ENCODE results near the gene MYOT.

MYOT gene

GRCh38 chr5:137890845-137891244 is 23.2 kb downstream of the MYOT start:
- H3K4me1 Mint-ChIP-seq: peaks cover 18% of the 10 kb centered on the region
- H3K36me3 Mint-ChIP-seq (ENCODE audit: insufficient read depth): peaks cover 10% of the 10 kb centered on the region
- no peaks in the 10 kb centered on the region for H3K9me3 Mint-ChIP-seq
- no peak overlapping the region for H3K27ac Mint-ChIP-seq (ENCODE audit: low read depth)
- no peak for DNase-seq (ENCODE audit: low spot score in 2 of 2)
- H3K4me3 Mint-ChIP-seq: no peak overlapping the region
- ATAC-seq (replicated peaks; ENCODE audit: extremely low read depth, poor library complexity, severe bottlenecking): no peak
- no peaks in the 10 kb centered on the region for H3K27me3 Mint-ChIP-seq

GRCh38 chr5:137891849-137892248 is 24.2 kb downstream of the MYOT start:
- H3K4me1 Mint-ChIP-seq: peaks cover 11% of the 10 kb centered on the region
- no peaks in the 10 kb centered on the region for H3K9me3 Mint-ChIP-seq
- no peak for ATAC-seq (replicated peaks; ENCODE audit: extremely low read depth, poor library complexity, severe bottlenecking)
- no peak overlapping the region for H3K27ac Mint-ChIP-seq (ENCODE audit: low read depth)
- no peak overlapping the region for H3K4me3 Mint-ChIP-seq
- peaks cover 10% of the 10 kb centered on the region for H3K36me3 Mint-ChIP-seq (ENCODE audit: insufficient read depth)
- H3K27me3 Mint-ChIP-seq: no peaks in the 10 kb centered on the region
- no peak for DNase-seq (ENCODE audit: low spot score in 2 of 2)

GRCh38 chr5:137894586-137894985 is 26.9 kb downstream of the MYOT start:
- Mint-ChIP-seq H3K27me3 (no peaks in the 10 kb centered on the region), H3K4me1 (no peaks in the 10 kb centered on the region), H3K27ac (ENCODE audit: low read depth) (no peak overlapping the region), H3K9me3 (no peaks in the 10 kb centered on the region), H3K36me3 (ENCODE audit: insufficient read depth) (no peaks in the 10 kb centered on the region), H3K4me3 (no peak overlapping the region)
- ATAC-seq (replicated peaks; ENCODE audit: extremely low read depth, poor library complexity, severe bottlenecking): no peak
- DNase-seq (ENCODE audit: low spot score in 2 of 2): no peak

GRCh38 chr5:137896560-137896959 is 28.9 kb downstream of the MYOT start:
- DNase-seq (ENCODE audit: low spot score in 2 of 2): no peak
- no peak for ATAC-seq (replicated peaks; ENCODE audit: extremely low read depth, poor library complexity, severe bottlenecking)
- peaks cover 9% of the 10 kb centered on the region for H3K27me3 Mint-ChIP-seq

GRCh38 chr5:137899493-137899892 is 31.8 kb downstream of the MYOT start:
- Mint-ChIP-seq H3K36me3 (ENCODE audit: insufficient read depth) (no peaks in the 10 kb centered on the region), H3K4me3 (no peak overlapping the region), H3K27ac (ENCODE audit: low read depth) (no peak overlapping the region), H3K9me3 (no peaks in the 10 kb centered on the region), H3K4me1 (no peaks in the 10 kb centered on the region), H3K27me3 (peaks cover 16% of the 10 kb centered on the region)
- no peak for ATAC-seq (replicated peaks; ENCODE audit: extremely low read depth, poor library complexity, severe bottlenecking)
- DNase-seq (ENCODE audit: low spot score in 2 of 2): no peak

More at GRCh38 chr5:137896560-137896959, 28.9 kb downstream of the MYOT start:
- Mint-ChIP-seq H3K9me3 (no peaks in the 10 kb centered on the region), H3K4me3 (no peak overlapping the region), H3K36me3 (ENCODE audit: insufficient read depth) (no peaks in the 10 kb centered on the region), H3K27ac (ENCODE audit: low read depth) (no peak overlapping the region), H3K4me1 (no peaks in the 10 kb centered on the region)

GRCh38 chr5:137901011-137901817 is 33.6 kb downstream of the MYOT start:
- DNase-seq (ENCODE audit: low spot score in 2 of 2): no peak
- H3K27ac Mint-ChIP-seq (ENCODE audit: low read depth): no peak overlapping the region
- H3K9me3 Mint-ChIP-seq: no peaks in the 10 kb centered on the region
- no peak overlapping the region for H3K4me3 Mint-ChIP-seq
- no peaks in the 10 kb centered on the region for H3K36me3 Mint-ChIP-seq (ENCODE audit: insufficient read depth)
- H3K27me3 Mint-ChIP-seq: peaks cover 16% of the 10 kb centered on the region
- ATAC-seq (replicated peaks; ENCODE audit: extremely low read depth, poor library complexity, severe bottlenecking): no peak
- H3K4me1 Mint-ChIP-seq: no peaks in the 10 kb centered on the region

- Mint-ChIP-seq H3K36me3 (ENCODE audit: insufficient read depth) (no peaks in the 10 kb centered on the region), H3K27ac (ENCODE audit: low read depth) (no peak overlapping the region), H3K4me1 (no peaks in the 10 kb centered on the region), H3K9me3 (no peaks in the 10 kb centered on the region), H3K27me3 (peaks cover 16% of the 10 kb centered on the region), H3K4me3 (no peak overlapping the region)
- no peak for ATAC-seq (replicated peaks; ENCODE audit: extremely low read depth, poor library complexity, severe bottlenecking)
- no peak for DNase-seq (ENCODE audit: low spot score in 2 of 2)
Measured at GRCh38 chr5:137902408-137903133, 34.9 kb downstream of the MYOT start.

GRCh38 chr5:137914758-137915157 is 47.1 kb downstream of the MYOT start:
- no peak for DNase-seq (ENCODE audit: low spot score in 2 of 2)
- no peaks in the 10 kb centered on the region for H3K4me1 Mint-ChIP-seq
- ATAC-seq (replicated peaks; ENCODE audit: extremely low read depth, poor library complexity, severe bottlenecking): no peak
- peaks cover 12% of the 10 kb centered on the region for H3K9me3 Mint-ChIP-seq
- no peak overlapping the region for H3K27ac Mint-ChIP-seq (ENCODE audit: low read depth)
- no peak overlapping the region for H3K4me3 Mint-ChIP-seq
- H3K27me3 Mint-ChIP-seq: peaks cover 11% of the 10 kb centered on the region
- H3K36me3 Mint-ChIP-seq (ENCODE audit: insufficient read depth): peaks cover 3% of the 10 kb centered on the region

- peaks cover 11% of the 10 kb centered on the region for H3K27me3 Mint-ChIP-seq
- peak overlapping the region; percentile 60 for H3K27ac Mint-ChIP-seq (ENCODE audit: low read depth)
- ATAC-seq (replicated peaks; ENCODE audit: extremely low read depth, poor library complexity, severe bottlenecking) (no peak), DNase-seq (ENCODE audit: low spot score in 2 of 2) (no peak)
- H3K9me3 Mint-ChIP-seq: peaks cover 12% of the 10 kb centered on the region
- no peaks in the 10 kb centered on the region for H3K4me1 Mint-ChIP-seq
- H3K36me3 Mint-ChIP-seq (ENCODE audit: insufficient read depth): peaks cover 3% of the 10 kb centered on the region
- H3K4me3 Mint-ChIP-seq: no peak overlapping the region
Measured at GRCh38 chr5:137916923-137917322, 49.3 kb downstream of the MYOT start.

- Mint-ChIP-seq H3K36me3 (ENCODE audit: insufficient read depth) (peaks cover 3% of the 10 kb centered on the region), H3K27me3 (peaks cover 9% of the 10 kb centered on the region), H3K4me1 (no peaks in the 10 kb centered on the region), H3K9me3 (peaks cover 7% of the 10 kb centered on the region), H3K27ac (ENCODE audit: low read depth) (no peak overlapping the region), H3K4me3 (no peak overlapping the region)
- no peak for DNase-seq (ENCODE audit: low spot score in 2 of 2)
- no peak for ATAC-seq (replicated peaks; ENCODE audit: extremely low read depth, poor library complexity, severe bottlenecking)
Measured at GRCh38 chr5:137921931-137922330, 54.3 kb downstream of the MYOT start.

- H3K4me1 Mint-ChIP-seq: no peaks in the 10 kb centered on the region
- DNase-seq (ENCODE audit: low spot score in 2 of 2) (no peak), ATAC-seq (replicated peaks; ENCODE audit: extremely low read depth, poor library complexity, severe bottlenecking) (no peak)
- no peaks in the 10 kb centered on the region for H3K36me3 Mint-ChIP-seq (ENCODE audit: insufficient read depth)
- no peaks in the 10 kb centered on the region for H3K27me3 Mint-ChIP-seq
- no peak overlapping the region for H3K27ac Mint-ChIP-seq (ENCODE audit: low read depth)
- no peak overlapping the region for H3K4me3 Mint-ChIP-seq
- H3K9me3 Mint-ChIP-seq: no peaks in the 10 kb centered on the region
Measured at GRCh38 chr5:137923856-137924255, 56.2 kb downstream of the MYOT start.

- H3K27me3 Mint-ChIP-seq: no peaks in the 10 kb centered on the region
- H3K36me3 Mint-ChIP-seq (ENCODE audit: insufficient read depth): peaks cover 8% of the 10 kb centered on the region
- no peaks in the 10 kb centered on the region for H3K4me1 Mint-ChIP-seq
- H3K4me3 Mint-ChIP-seq: no peak overlapping the region
- no peak for DNase-seq (ENCODE audit: low spot score in 2 of 2)
- H3K27ac Mint-ChIP-seq (ENCODE audit: low read depth): no peak overlapping the region
- H3K9me3 Mint-ChIP-seq: no peaks in the 10 kb centered on the region
- ATAC-seq (replicated peaks; ENCODE audit: extremely low read depth, poor library complexity, severe bottlenecking): no peak
Measured at GRCh38 chr5:137932800-137933199, 65.1 kb downstream of the MYOT start.

GRCh38 chr5:137933491-137933911 is 65.8 kb downstream of the MYOT start:
- Mint-ChIP-seq H3K9me3 (no peaks in the 10 kb centered on the region), H3K27ac (ENCODE audit: low read depth) (peak overlapping the region; percentile 41), H3K4me3 (no peak overlapping the region), H3K27me3 (no peaks in the 10 kb centered on the region), H3K36me3 (ENCODE audit: insufficient read depth) (peaks cover 10% of the 10 kb centered on the region), H3K4me1 (no peaks in the 10 kb centered on the region)
- ATAC-seq (replicated peaks; ENCODE audit: extremely low read depth, poor library complexity, severe bottlenecking) (no peak), DNase-seq (ENCODE audit: low spot score in 2 of 2) (no peak)

Measured in central memory CD8-positive, alpha-beta T cell (primary cell).